H1 (cell line): ENCODE measurements around the gene SKP1. TPM values are rescaled to one million over a fixed set of nuclear protein-coding genes. Genes with fewer than 3 reads are reported as not detected.

Experiments
- ASH2L ChIP-seq: fragments of 200-600, 300-600 bp; sonication (generic); IDR thresholded peaks from one replicate; pipeline ENCODE4 v1.7.1; 2017; ENCODE audit warnings: low read length
- CTCF ChIP-seq, 3 experiments: IDR thresholded peaks; 1 replicate in 2 of 3; 2 replicates in 1 of 3; pipeline versions ENCODE4 v1.5.1 to v1.6.1; 2011; ENCODE audit warnings: low read length in 3 of 3, mild to moderate bottlenecking in 3 of 3, inconsistent platforms in 2 of 3, low read depth in 1 of 3, moderate library complexity in 1 of 3; ENCODE audit not compliant: insufficient read depth in 1 of 3; ENCODE audit errors: control extremely low read depth in 1 of 3
- GABPA ChIP-seq: IDR thresholded peaks from 2 replicates; pipeline ENCODE4 v1.6.1; 2011; ENCODE audit warnings: mild to moderate bottlenecking, low read length, moderate library complexity, borderline replicate concordance; ENCODE audit not compliant: insufficient read depth
- SIN3A ChIP-seq, 2 experiments: IDR thresholded peaks in 1 of 2; conservative IDR thresholded peaks in 1 of 2; 2 replicates each; pipeline ENCODE4 v1.6.1; 2011 to 2012; ENCODE audit warnings: low read length in 2 of 2, improper control_type of control experiment in 1 of 2, low read depth in 1 of 2, mild to moderate bottlenecking in 1 of 2
- SRF ChIP-seq: IDR thresholded peaks from 2 replicates; pipeline ENCODE4 v1.6.1; 2011; ENCODE audit warnings: mild to moderate bottlenecking, low read depth, low read length, moderate library complexity
- TCF12 ChIP-seq: IDR thresholded peaks from 2 replicates; pipeline ENCODE4 v1.6.1; 2011; ENCODE audit warnings: low read depth, mild to moderate bottlenecking, low read length
- polyA plus RNA-seq, 7 experiments: library from polyadenylated mRNA; depleted of rRNA in 3 of 7; stranded (reverse) in 5 of 7; unstranded in 2 of 7; fragments of >200 nt in 5 of 7; fragments of 200-250 nt in 2 of 7; gene quantifications; 1 replicate in 5 of 7; 2 replicates in 1 of 7; 4 replicates in 1 of 7; pipeline versions ENCODE4 v1.2.1 to v1.2.3, GENCODE V29; 2011 to 2013; ENCODE audit warnings: missing spikeins in 2 of 7, mixed read lengths in 2 of 7
- total RNA-seq: library from RNA; stranded (reverse); fragmentation: NEBNext Ultra II Directional; extraction: Animal tissue kit (Norgen Biotek cat#: 25700); gene quantifications from 2 replicates; pipeline ENCODE4 v1.2.1, GENCODE V29; 2021

Gene SKP1
- total and polyA plus RNA-seq, 2 of the 8 experiments (the other 6 are each of a cell fraction or from before 2014, with no cell fraction given), result 163 to 332 TPM

GRCh38 chr5:134136771-134137170 lies 40.0 kb downstream of the SKP1 start (continued):
- no peak for TF ChIP-seq CTCF (IDR thresholded peaks at IDR 0.05; ENCODE audit: control extremely low read depth in 1 of 3, insufficient read depth in 1 of 3, low read depth in 1 of 3, low read length in 3 of 3)
- no peak for TF ChIP-seq SIN3A (conservative IDR thresholded peaks at IDR 0.05 in 1 of 2, IDR thresholded peaks at IDR 0.05 in 1 of 2; ENCODE audit: low read depth in 1 of 2, low read length in 2 of 2)
- no peak for TF ChIP-seq TCF12
- no peak for TF ChIP-seq SRF
- TF ChIP-seq GABPA, result no peak
- TF ChIP-seq ASH2L, result no peak
